ENCODE measurements around the gene TRPC4AP.
A peak's percentile ranks its signal among the peaks of the same experiment; 100 is the strongest.

The TRPC4AP gene

GRCh38 chr20:34967421-34967820 is 125.2 kb downstream of the TRPC4AP start:
- DNase-seq = no peak

GRCh38 chr20:34965051-34965450 is 127.6 kb downstream of the TRPC4AP start:
- DNase-seq = no peak

- no peak for DNase-seq
Measured at GRCh38 chr20:34964486-34964885, 128.1 kb downstream of the TRPC4AP start.

- DNase-seq = no peak
Measured at GRCh38 chr20:34956751-34957472, 135.7 kb downstream of the TRPC4AP start.

GRCh38 chr20:34956041-34956458 is 136.6 kb downstream of the TRPC4AP start:
- DNase-seq = no peak

GRCh38 chr20:34955231-34956040 is 137.2 kb downstream of the TRPC4AP start, which contains the start of the genes GSS and MYH7B:
Gene GSS (minus strand): TSS chr20:34955806. CDS start chr20:34951852, 3,954 bp downstream.
Gene MYH7B (plus strand): TSS chr20:34955868. CDS start chr20:34978006, 22,138 bp downstream.
- peak; percentile 97 for DNase-seq

GRCh38 chr20:34954904-34955230 is 137.7 kb downstream of the TRPC4AP start:
- no peak for DNase-seq

GRCh38 chr20:34953960-34954359 is 138.6 kb downstream of the TRPC4AP start:
- no peak for DNase-seq

- no peak for DNase-seq
Measured at GRCh38 chr20:34952671-34953070, 139.9 kb downstream of the TRPC4AP start.

Measured in NCI-H2171 (cell line).